ENCODE results near the gene C11orf91.

C11orf91 gene

GRCh38 chr11:33696931-33697638 is 3.5 kb downstream of the C11orf91 start:
- DNase-seq (ENCODE audit: low read depth, low spot score): no peak
- TF ChIP-seq FOXP2 (optimal IDR thresholded peaks at IDR 0.05; ENCODE audit: control extremely low read depth, extremely low read length, insufficient read depth) (no peak), EZH2 (IDR thresholded peaks at IDR 0.05) (no peak), POLR2AphosphoS5 (IDR thresholded peaks at IDR 0.05; ENCODE audit: borderline replicate concordance, low read depth, low read length) (no peak)
- Histone ChIP-seq H3K9ac (ENCODE audit: insufficient read length) (no peak overlapping the region), H3K4me3 (no peak overlapping the region), H3K27ac (no peak overlapping the region), H3K36me3 (ENCODE audit: insufficient read depth, low read length) (no peaks in the 10 kb centered on the region), H3K9me3 (ENCODE audit: low read depth, low read length) (no peaks in the 10 kb centered on the region)

GRCh38 chr11:33696411-33696810 is 4.2 kb downstream of the C11orf91 start:
- TF ChIP-seq EZH2 (IDR thresholded peaks at IDR 0.05) (no peak), POLR2AphosphoS5 (IDR thresholded peaks at IDR 0.05; ENCODE audit: borderline replicate concordance, low read depth, low read length) (no peak), FOXP2 (optimal IDR thresholded peaks at IDR 0.05; ENCODE audit: control extremely low read depth, extremely low read length, insufficient read depth) (no peak)
- H3K4me3 ChIP-seq: no peak overlapping the region
- no peak for DNase-seq (ENCODE audit: low read depth, low spot score)

GRCh38 chr11:33695051-33695566 is 5.5 kb downstream of the C11orf91 start:
- TF ChIP-seq EZH2 (IDR thresholded peaks at IDR 0.05): no peak
- no peak for TF ChIP-seq FOXP2 (optimal IDR thresholded peaks at IDR 0.05; ENCODE audit: control extremely low read depth, extremely low read length, insufficient read depth)
- TF ChIP-seq POLR2AphosphoS5 (IDR thresholded peaks at IDR 0.05; ENCODE audit: borderline replicate concordance, low read depth, low read length): no peak
- DNase-seq (ENCODE audit: low read depth, low spot score): no peak
- Histone ChIP-seq H3K4me3 (no peak overlapping the region; the same call in 1 of the 2 replicates), H3K9me3 (ENCODE audit: low read depth, low read length) (no peaks in the 10 kb centered on the region), H3K27ac (no peak overlapping the region), H3K36me3 (ENCODE audit: insufficient read depth, low read length) (no peaks in the 10 kb centered on the region), H3K9ac (ENCODE audit: insufficient read length) (no peak overlapping the region)

More at GRCh38 chr11:33696411-33696810, 4.2 kb downstream of the C11orf91 start:
- no peak overlapping the region for H3K27ac ChIP-seq
- no peaks in the 10 kb centered on the region for H3K9me3 ChIP-seq (ENCODE audit: low read depth, low read length)
- no peaks in the 10 kb centered on the region for H3K36me3 ChIP-seq (ENCODE audit: insufficient read depth, low read length)
- no peak overlapping the region for H3K9ac ChIP-seq (ENCODE audit: insufficient read length)

- Histone ChIP-seq H3K4me3 (no peak overlapping the region), H3K9ac (ENCODE audit: insufficient read length) (no peak overlapping the region), H3K9me3 (ENCODE audit: low read depth, low read length) (no peaks in the 10 kb centered on the region), H3K27ac (no peak overlapping the region), H3K36me3 (ENCODE audit: insufficient read depth, low read length) (no peaks in the 10 kb centered on the region)
- no peak for TF ChIP-seq EZH2 (IDR thresholded peaks at IDR 0.05)
- no peak for TF ChIP-seq FOXP2 (optimal IDR thresholded peaks at IDR 0.05; ENCODE audit: control extremely low read depth, extremely low read length, insufficient read depth)
- TF ChIP-seq POLR2AphosphoS5 (IDR thresholded peaks at IDR 0.05; ENCODE audit: borderline replicate concordance, low read depth, low read length): no peak
- DNase-seq (ENCODE audit: low read depth, low spot score): no peak
Measured at GRCh38 chr11:33694346-33695050, 6.1 kb downstream of the C11orf91 start.

- Histone ChIP-seq H3K9me3 (ENCODE audit: low read depth, low read length) (no peaks in the 10 kb centered on the region), H3K4me3 (no peak overlapping the region; the same call in 1 of the 2 replicates), H3K36me3 (ENCODE audit: insufficient read depth, low read length) (no peaks in the 10 kb centered on the region), H3K27ac (no peak overlapping the region), H3K9ac (ENCODE audit: insufficient read length) (no peak overlapping the region)
- no peak for TF ChIP-seq FOXP2 (optimal IDR thresholded peaks at IDR 0.05; ENCODE audit: control extremely low read depth, extremely low read length, insufficient read depth)
- no peak for TF ChIP-seq EZH2 (IDR thresholded peaks at IDR 0.05)
- no peak for TF ChIP-seq POLR2AphosphoS5 (IDR thresholded peaks at IDR 0.05; ENCODE audit: borderline replicate concordance, low read depth, low read length)
- DNase-seq (ENCODE audit: low read depth, low spot score): no peak
Measured at GRCh38 chr11:33692541-33692940, 8.1 kb downstream of the C11orf91 start.

GRCh38 chr11:33692013-33692504 is 8.6 kb downstream of the C11orf91 start:
- Histone ChIP-seq H3K9ac (ENCODE audit: insufficient read length) (no peak overlapping the region), H3K4me3 (peak overlapping the region; percentile 34; the same call in 1 of the 2 replicates), H3K9me3 (ENCODE audit: low read depth, low read length) (no peaks in the 10 kb centered on the region), H3K27ac (no peak overlapping the region), H3K36me3 (ENCODE audit: insufficient read depth, low read length) (no peaks in the 10 kb centered on the region)
- DNase-seq (ENCODE audit: low read depth, low spot score): no peak
- TF ChIP-seq POLR2AphosphoS5 (IDR thresholded peaks at IDR 0.05; ENCODE audit: borderline replicate concordance, low read depth, low read length): no peak
- no peak for TF ChIP-seq FOXP2 (optimal IDR thresholded peaks at IDR 0.05; ENCODE audit: control extremely low read depth, extremely low read length, insufficient read depth)
- TF ChIP-seq EZH2 (IDR thresholded peaks at IDR 0.05): no peak

GRCh38 chr11:33691066-33691864 is 9.4 kb downstream of the C11orf91 start:
- TF ChIP-seq POLR2AphosphoS5 (IDR thresholded peaks at IDR 0.05; ENCODE audit: borderline replicate concordance, low read depth, low read length) (no peak), FOXP2 (optimal IDR thresholded peaks at IDR 0.05; ENCODE audit: control extremely low read depth, extremely low read length, insufficient read depth) (no peak), EZH2 (IDR thresholded peaks at IDR 0.05) (no peak)
- H3K27ac ChIP-seq: no peak overlapping the region
- H3K4me3 ChIP-seq: no peak overlapping the region
- no peaks in the 10 kb centered on the region for H3K9me3 ChIP-seq (ENCODE audit: low read depth, low read length)
- DNase-seq (ENCODE audit: low read depth, low spot score): no peak
- no peak overlapping the region for H3K9ac ChIP-seq (ENCODE audit: insufficient read length)
- no peaks in the 10 kb centered on the region for H3K36me3 ChIP-seq (ENCODE audit: insufficient read depth, low read length)
